Adipocyte (in vitro differentiated cells): ENCODE measurements around the gene POU6F2.

Experiments
- DNase-seq: peaks from one replicate; pipeline ENCODE4 v3.0.0-alpha.2; 2015; ENCODE audit warnings: low read depth
- H3K27me3 ChIP-seq: replicated peaks from 2 replicates; pipeline ENCODE4 v1.7.0; 2013; ENCODE audit warnings: mild to moderate bottlenecking, low read length, moderate library complexity; ENCODE audit not compliant: control insufficient read depth, insufficient read depth
- H3K36me3 ChIP-seq: 2 replicates; pipeline ENCODE4 v1.7.0; 2013; ENCODE audit warnings: low read length, mild to moderate bottlenecking, moderate library complexity; ENCODE audit not compliant: control insufficient read depth, insufficient read depth, severe bottlenecking
- H3K4me1 ChIP-seq: 2 replicates; pipeline ENCODE4 v1.7.0; 2013; ENCODE audit warnings: mild to moderate bottlenecking, low read length, moderate library complexity; ENCODE audit not compliant: control insufficient read depth, insufficient read depth
- H3K4me3 ChIP-seq: 2 replicates; pipeline ENCODE4 v1.7.0; 2013; ENCODE audit warnings: mild to moderate bottlenecking, low read length, moderate library complexity
- H3K9ac ChIP-seq: 2 replicates; pipeline ENCODE4 v1.7.0; 2013; ENCODE audit warnings: mild to moderate bottlenecking, low read length, moderate library complexity
- H3K9me3 ChIP-seq: 2 replicates; pipeline ENCODE4 v1.7.0; 2013; ENCODE audit warnings: mild to moderate bottlenecking, low read length, moderate library complexity; ENCODE audit not compliant: control insufficient read depth

Gene POU6F2

DNA sequence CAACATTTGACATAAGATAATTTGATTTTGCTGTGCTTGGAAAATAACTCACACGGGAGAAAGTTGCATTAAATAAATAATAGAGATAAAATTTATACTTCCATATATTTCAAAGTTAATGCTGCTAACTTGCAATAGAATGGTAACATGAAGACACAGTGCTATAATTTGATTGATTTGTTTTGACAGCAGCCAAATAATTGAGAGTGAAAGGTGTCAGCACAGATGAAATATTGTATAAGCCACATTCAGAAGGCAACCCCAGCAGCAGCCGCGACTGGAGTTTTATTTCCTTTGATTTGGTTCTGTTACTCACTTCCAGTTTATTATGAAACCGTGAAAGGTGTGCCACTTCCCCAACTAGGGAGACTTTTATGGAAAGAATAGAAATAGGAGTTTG lies 242.2 kb downstream of the POU6F2 start:
- Histone ChIP-seq H3K4me3 (no peak overlapping the region), H3K36me3 (no peaks in the 10 kb centered on the region), H3K27me3 (peaks cover 8% of the 10 kb centered on the region), H3K9me3 (no peaks in the 10 kb centered on the region), H3K4me1 (no peaks in the 10 kb centered on the region), H3K9ac (no peak overlapping the region)
- DNase-seq: no peak

GRCh38 chr7:39221901-39222300 lies 244.2 kb downstream of the POU6F2 start:
- Histone ChIP-seq H3K4me1 (no peaks in the 10 kb centered on the region), H3K9ac (no peak overlapping the region), H3K36me3 (no peaks in the 10 kb centered on the region), H3K4me3 (no peak overlapping the region), H3K27me3 (peaks cover 3% of the 10 kb centered on the region), H3K9me3 (no peaks in the 10 kb centered on the region)
- no peak for DNase-seq

- H3K36me3 ChIP-seq: no peaks in the 10 kb centered on the region
- no peak overlapping the region for H3K9ac ChIP-seq
- H3K4me3 ChIP-seq: no peak overlapping the region
- no peaks in the 10 kb centered on the region for H3K9me3 ChIP-seq
- H3K27me3 ChIP-seq: no peaks in the 10 kb centered on the region
- no peaks in the 10 kb centered on the region for H3K4me1 ChIP-seq
- DNase-seq: peak; percentile 6
These were observed 251.2 kb downstream of the POU6F2 start for GRCh38 chr7:39228946-39229345.

DNA sequence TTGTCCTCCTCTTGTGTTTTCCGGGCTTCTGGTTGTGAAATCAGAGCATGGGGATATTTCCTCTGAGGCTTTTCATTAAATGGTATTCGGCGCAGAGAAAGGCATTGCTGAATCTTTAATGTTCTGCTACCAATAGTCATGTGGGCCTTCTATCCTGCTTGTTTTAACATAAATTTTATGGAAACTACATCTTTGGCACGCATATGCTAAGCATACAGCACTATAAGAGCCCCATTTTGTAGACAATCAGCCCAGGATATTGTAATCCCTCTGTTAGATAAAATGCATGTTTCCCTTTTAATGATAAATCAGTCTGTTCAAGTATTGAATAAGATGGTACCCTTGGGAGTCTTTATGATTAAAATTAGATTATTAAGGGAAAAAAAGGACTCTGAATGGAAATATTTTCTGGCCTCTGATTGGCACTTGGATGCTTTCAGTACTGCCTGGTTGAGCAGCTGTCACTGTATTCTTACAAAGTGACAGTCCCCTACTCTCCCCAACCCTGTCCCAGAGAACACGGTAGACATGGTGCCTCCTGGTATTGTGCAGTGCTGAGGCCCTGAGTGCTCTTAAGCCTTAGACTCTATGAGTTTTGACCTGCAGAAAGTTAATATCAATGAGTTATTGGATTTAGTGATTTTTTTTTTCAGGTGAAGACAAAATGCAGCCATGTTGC lies 256.3 kb downstream of the POU6F2 start:
- Histone ChIP-seq H3K36me3 (no peaks in the 10 kb centered on the region), H3K9me3 (no peaks in the 10 kb centered on the region), H3K4me3 (no peak overlapping the region), H3K4me1 (no peaks in the 10 kb centered on the region), H3K27me3 (peaks cover 13% of the 10 kb centered on the region), H3K9ac (no peak overlapping the region)
- DNase-seq: no peak

- no peaks in the 10 kb centered on the region for H3K36me3 ChIP-seq
- no peak overlapping the region for H3K4me3 ChIP-seq
- peaks cover 13% of the 10 kb centered on the region for H3K27me3 ChIP-seq
- H3K9me3 ChIP-seq: peaks cover 8% of the 10 kb centered on the region
- no peak overlapping the region for H3K9ac ChIP-seq
- no peak for DNase-seq
- no peaks in the 10 kb centered on the region for H3K4me1 ChIP-seq
These were observed 260.6 kb downstream of the POU6F2 start for GRCh38 chr7:39238234-39238869.

DNA sequence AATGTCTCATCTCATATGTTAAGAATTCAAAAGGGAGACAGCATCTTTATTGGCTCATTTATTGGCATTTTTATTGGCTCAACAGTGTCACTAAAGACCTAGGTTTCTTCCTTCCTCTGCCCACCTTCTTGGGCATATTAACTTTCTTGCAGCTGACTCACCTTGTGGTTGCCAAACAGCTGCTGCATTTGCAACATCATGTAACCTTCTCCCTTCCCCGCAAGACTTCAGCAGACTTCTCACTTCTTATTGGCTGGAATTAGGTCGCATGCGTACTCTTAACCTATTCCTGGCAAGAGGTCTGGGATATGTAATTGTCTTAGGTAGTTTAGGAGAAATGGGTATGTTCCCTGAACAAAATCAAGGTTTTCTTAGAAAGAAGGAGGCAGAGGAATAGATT lies 263.2 kb downstream of the POU6F2 start:
- H3K36me3 ChIP-seq: no peaks in the 10 kb centered on the region
- H3K27me3 ChIP-seq: no peaks in the 10 kb centered on the region
- H3K9me3 ChIP-seq: peaks cover 8% of the 10 kb centered on the region
- no peaks in the 10 kb centered on the region for H3K4me1 ChIP-seq
- DNase-seq: no peak
- H3K4me3 ChIP-seq: no peak overlapping the region
- H3K9ac ChIP-seq: no peak overlapping the region

DNA sequence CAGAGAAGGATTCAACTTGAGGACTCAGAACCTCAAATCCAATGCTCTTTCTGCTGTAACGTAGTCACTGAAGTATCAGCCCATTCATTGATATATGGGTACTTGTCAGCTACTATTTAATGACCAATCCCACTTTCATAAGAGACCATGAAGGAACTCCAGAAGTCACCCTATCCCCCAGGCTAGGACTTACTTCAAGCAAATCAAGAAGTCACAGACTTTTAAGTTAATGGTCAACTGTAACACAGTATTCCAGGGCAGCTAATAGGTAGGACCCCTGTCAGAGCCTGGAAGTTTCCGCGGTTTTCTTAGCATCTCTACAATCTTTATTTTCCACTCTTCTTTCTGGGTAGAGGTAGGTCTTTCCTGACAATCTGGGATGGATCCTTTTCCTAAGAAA lies 269.9 kb downstream of the POU6F2 start:
- DNase-seq: no peak
- Histone ChIP-seq H3K4me3 (no peak overlapping the region), H3K9ac (no peak overlapping the region), H3K27me3 (no peaks in the 10 kb centered on the region), H3K4me1 (no peaks in the 10 kb centered on the region), H3K9me3 (no peaks in the 10 kb centered on the region), H3K36me3 (no peaks in the 10 kb centered on the region)

GRCh38 chr7:39248041-39248691 lies 270.5 kb downstream of the POU6F2 start:
- no peak overlapping the region for H3K9ac ChIP-seq
- H3K27me3 ChIP-seq: no peaks in the 10 kb centered on the region
- no peak for DNase-seq
- H3K9me3 ChIP-seq: no peaks in the 10 kb centered on the region
- H3K4me1 ChIP-seq: no peaks in the 10 kb centered on the region
- H3K36me3 ChIP-seq: no peaks in the 10 kb centered on the region
- H3K4me3 ChIP-seq: no peak overlapping the region

DNA sequence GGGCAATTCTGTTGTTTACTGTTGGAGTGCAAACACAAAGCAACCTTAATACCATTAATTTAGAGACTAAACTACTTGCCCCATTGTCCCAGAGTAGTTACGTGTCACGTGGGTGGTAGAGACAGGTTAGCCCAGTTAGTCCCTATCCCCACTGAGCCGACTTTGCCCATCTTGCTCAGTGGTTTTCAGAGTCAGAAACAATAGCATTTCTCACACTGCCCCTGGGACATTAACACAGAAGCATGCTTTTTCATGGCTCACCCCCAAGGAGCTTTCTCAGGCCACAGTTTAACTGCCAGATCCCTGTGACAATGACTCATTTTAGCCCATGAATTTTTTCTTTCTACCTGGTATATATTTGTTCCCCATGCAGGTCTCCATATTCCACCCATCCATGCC lies 271.0 kb downstream of the POU6F2 start:
- Histone ChIP-seq H3K9ac (no peak overlapping the region), H3K27me3 (no peaks in the 10 kb centered on the region), H3K9me3 (no peaks in the 10 kb centered on the region), H3K4me3 (no peak overlapping the region), H3K4me1 (no peaks in the 10 kb centered on the region), H3K36me3 (no peaks in the 10 kb centered on the region)
- no peak for DNase-seq

DNA sequence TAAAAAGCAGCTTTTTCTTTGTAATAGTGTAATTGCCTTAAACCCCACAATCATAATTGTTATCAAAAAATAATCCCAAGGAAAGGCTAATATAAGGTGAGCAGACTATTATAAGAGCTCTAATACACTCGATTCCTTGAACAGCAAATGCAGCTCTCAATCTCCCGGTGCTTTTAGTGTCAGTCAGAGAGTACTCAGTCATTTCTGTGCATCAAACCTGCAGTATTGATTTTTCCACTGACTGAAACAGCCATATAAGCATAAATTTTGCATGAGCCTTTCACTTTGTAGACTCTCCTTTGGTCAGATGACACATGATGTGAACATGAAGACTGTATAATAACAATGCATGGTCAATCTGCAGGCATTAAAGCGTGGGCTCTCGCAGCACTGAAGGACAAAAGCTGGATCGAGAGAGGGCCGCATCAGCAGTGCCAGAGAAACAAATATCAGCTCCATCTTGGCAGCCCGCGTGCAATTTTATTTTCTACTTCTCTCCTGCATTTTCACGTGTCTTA lies 272.0 kb downstream of the POU6F2 start:
- no peaks in the 10 kb centered on the region for H3K4me1 ChIP-seq
- no peaks in the 10 kb centered on the region for H3K9me3 ChIP-seq
- H3K4me3 ChIP-seq: no peak overlapping the region
- no peaks in the 10 kb centered on the region for H3K36me3 ChIP-seq
- no peak overlapping the region for H3K9ac ChIP-seq
- no peak for DNase-seq
- H3K27me3 ChIP-seq: peaks cover 4% of the 10 kb centered on the region

DNA sequence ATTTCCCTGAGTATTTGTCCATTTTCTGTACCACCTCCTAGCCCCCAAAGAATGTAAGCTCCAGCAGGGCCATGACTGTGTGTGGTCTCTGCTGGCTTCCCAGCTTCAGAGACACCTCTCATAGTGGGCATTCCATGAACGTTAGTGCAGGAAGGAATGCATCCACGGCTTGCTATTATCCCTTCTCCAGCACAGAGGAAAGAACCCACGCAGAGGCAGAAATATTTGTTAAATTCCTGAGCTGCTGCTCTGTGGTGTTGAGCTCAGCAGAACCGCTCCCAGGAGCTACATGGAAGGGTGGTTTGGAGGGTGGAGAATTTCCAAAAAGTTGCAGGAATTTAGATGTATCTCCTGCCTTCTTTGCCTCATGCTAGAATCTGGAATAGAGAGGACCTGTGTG lies 275.2 kb downstream of the POU6F2 start:
- Histone ChIP-seq H3K9me3 (no peaks in the 10 kb centered on the region), H3K9ac (no peak overlapping the region), H3K4me1 (no peaks in the 10 kb centered on the region), H3K27me3 (peaks cover 9% of the 10 kb centered on the region), H3K36me3 (no peaks in the 10 kb centered on the region), H3K4me3 (no peak overlapping the region)
- peak; percentile 6 for DNase-seq
